HEK293T (cell line): ENCODE results near the gene RPS6KA1.

Source experiments
- ARNT ChIP-seq: fragments of 450-650 bp; IDR thresholded peaks from 2 replicates; pipeline ENCODE4 v1.6.1; 2017; ENCODE audit warnings: mild to moderate bottlenecking
- BHLHE40 ChIP-seq: fragments of 450-650 bp; IDR thresholded peaks from 2 replicates; pipeline ENCODE4 v1.6.1; 2016; ENCODE audit warnings: mild to moderate bottlenecking, moderate library complexity, borderline replicate concordance
- CTBP1 ChIP-seq: fragments of 450-650 bp; IDR thresholded peaks from 2 replicates; pipeline ENCODE4 v1.6.1; 2016; ENCODE audit warnings: borderline replicate concordance
- ELF4 ChIP-seq: fragments of 450-650 bp; IDR thresholded peaks from 2 replicates; pipeline ENCODE4 v1.6.1; 2017; ENCODE audit warnings: antibody characterized with exemption
- FOXA1 ChIP-seq: fragments of 450-650 bp; IDR thresholded peaks from 2 replicates; pipeline ENCODE4 v1.6.1; 2016; ENCODE audit warnings: mild to moderate bottlenecking
- FOXK2 ChIP-seq: fragments of 450-650 bp; IDR thresholded peaks from 2 replicates; pipeline ENCODE4 v1.6.1; 2016; ENCODE audit warnings: mild to moderate bottlenecking
- FOXM1 ChIP-seq: fragments of 450-650 bp; IDR thresholded peaks from 2 replicates; pipeline ENCODE4 v1.6.1; 2017; ENCODE audit warnings: mild to moderate bottlenecking, borderline replicate concordance
- HDGF ChIP-seq: fragments of 450-650 bp; IDR thresholded peaks from 2 replicates; pipeline ENCODE4 v1.6.1; 2017; ENCODE audit warnings: antibody characterized with exemption, borderline replicate concordance
- LEF1 ChIP-seq: fragments of 450-650 bp; IDR thresholded peaks from 2 replicates; pipeline ENCODE4 v1.6.1; 2017; ENCODE audit warnings: mild to moderate bottlenecking, borderline replicate concordance
- SP1 ChIP-seq: fragments of 450-650 bp; IDR thresholded peaks from 2 replicates; pipeline ENCODE4 v1.6.1; 2017
- SUZ12 ChIP-seq: fragments of 450-650 bp; IDR thresholded peaks from 2 replicates; pipeline ENCODE4 v1.6.1; 2016; ENCODE audit warnings: mild to moderate bottlenecking
- TARDBP ChIP-seq: fragments of 450-650 bp; IDR thresholded peaks from 2 replicates; pipeline ENCODE4 v1.6.1; 2016
- ZNF384 ChIP-seq: fragments of 450-650 bp; IDR thresholded peaks from 2 replicates; pipeline ENCODE4 v1.6.1; 2016
- TF ChIP-seq, protein P1 (sequence below): fragments of 450-650 bp; IDR thresholded peaks from 2 replicates; pipeline ENCODE4 v1.6.1; 2016

DNA sequence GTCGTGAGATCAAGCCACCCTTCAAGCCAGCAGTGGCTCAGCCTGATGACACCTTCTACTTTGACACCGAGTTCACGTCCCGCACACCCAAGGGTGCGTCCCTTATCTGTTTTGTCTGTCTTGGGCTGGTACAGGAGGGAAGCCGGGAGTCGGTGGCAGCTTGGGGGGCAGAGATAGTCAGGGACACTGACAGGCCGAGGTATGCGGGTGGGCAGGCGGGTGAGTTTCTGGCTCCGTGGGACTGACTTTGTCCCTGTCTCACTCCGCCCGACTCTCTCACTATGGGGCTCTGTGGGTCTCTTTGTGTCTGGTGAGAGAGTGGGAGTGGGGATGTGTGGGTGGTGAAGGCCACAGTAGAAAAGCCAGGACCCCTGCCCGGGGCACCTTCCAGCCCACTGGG, 27.4 kb downstream of the RPS6KA1 start:
- no peak for TF ChIP-seq TARDBP
- TF ChIP-seq FOXA1: no peak
- TF ChIP-seq BHLHE40: no peak
- no peak for TF ChIP-seq HDGF
- TF ChIP-seq, protein P1, sequence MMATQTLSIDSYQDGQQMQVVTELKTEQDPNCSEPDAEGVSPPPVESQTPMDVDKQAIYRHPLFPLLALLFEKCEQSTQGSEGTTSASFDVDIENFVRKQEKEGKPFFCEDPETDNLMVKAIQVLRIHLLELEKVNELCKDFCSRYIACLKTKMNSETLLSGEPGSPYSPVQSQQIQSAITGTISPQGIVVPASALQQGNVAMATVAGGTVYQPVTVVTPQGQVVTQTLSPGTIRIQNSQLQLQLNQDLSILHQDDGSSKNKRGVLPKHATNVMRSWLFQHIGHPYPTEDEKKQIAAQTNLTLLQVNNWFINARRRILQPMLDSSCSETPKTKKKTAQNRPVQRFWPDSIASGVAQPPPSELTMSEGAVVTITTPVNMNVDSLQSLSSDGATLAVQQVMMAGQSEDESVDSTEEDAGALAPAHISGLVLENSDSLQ: no peak
- no peak for TF ChIP-seq FOXM1
- no peak for TF ChIP-seq ARNT
- no peak for TF ChIP-seq ELF4
- no peak for TF ChIP-seq SP1
- no peak for TF ChIP-seq CTBP1
- no peak for TF ChIP-seq SUZ12
- no peak for TF ChIP-seq LEF1
- TF ChIP-seq ZNF384: no peak
- TF ChIP-seq FOXK2: no peak
